ENCODE results near the gene GRM3. TPM values are rescaled to one million over a fixed set of nuclear protein-coding genes. Genes with fewer than 3 reads are reported as not detected.

GRM3 gene
- total and polyA plus RNA-seq, 2 of the 13 experiments (the other 11 are each of a cell fraction or from before 2014, with no cell fraction given) = not detected

DNA sequence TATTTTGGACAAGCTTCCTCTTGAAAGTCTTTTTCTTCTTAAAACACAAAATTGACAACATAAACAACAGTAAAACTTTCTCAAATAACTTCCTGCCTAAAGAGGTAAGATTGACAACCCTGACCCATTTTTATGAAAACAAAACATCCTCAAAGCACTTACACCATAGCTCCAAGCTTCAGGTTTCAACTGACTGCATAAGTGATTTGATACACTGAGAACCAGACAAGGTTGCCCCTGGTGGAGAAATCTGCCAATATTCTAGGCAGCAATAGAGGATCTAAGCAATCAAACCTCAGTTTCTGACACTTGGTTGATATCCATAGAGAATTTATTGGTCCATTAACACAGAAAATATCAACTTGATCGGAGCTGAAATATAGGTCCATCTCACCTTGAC is 267.9 kb downstream of the GRM3 start (continued):
- TF ChIP-seq, protein P1, sequence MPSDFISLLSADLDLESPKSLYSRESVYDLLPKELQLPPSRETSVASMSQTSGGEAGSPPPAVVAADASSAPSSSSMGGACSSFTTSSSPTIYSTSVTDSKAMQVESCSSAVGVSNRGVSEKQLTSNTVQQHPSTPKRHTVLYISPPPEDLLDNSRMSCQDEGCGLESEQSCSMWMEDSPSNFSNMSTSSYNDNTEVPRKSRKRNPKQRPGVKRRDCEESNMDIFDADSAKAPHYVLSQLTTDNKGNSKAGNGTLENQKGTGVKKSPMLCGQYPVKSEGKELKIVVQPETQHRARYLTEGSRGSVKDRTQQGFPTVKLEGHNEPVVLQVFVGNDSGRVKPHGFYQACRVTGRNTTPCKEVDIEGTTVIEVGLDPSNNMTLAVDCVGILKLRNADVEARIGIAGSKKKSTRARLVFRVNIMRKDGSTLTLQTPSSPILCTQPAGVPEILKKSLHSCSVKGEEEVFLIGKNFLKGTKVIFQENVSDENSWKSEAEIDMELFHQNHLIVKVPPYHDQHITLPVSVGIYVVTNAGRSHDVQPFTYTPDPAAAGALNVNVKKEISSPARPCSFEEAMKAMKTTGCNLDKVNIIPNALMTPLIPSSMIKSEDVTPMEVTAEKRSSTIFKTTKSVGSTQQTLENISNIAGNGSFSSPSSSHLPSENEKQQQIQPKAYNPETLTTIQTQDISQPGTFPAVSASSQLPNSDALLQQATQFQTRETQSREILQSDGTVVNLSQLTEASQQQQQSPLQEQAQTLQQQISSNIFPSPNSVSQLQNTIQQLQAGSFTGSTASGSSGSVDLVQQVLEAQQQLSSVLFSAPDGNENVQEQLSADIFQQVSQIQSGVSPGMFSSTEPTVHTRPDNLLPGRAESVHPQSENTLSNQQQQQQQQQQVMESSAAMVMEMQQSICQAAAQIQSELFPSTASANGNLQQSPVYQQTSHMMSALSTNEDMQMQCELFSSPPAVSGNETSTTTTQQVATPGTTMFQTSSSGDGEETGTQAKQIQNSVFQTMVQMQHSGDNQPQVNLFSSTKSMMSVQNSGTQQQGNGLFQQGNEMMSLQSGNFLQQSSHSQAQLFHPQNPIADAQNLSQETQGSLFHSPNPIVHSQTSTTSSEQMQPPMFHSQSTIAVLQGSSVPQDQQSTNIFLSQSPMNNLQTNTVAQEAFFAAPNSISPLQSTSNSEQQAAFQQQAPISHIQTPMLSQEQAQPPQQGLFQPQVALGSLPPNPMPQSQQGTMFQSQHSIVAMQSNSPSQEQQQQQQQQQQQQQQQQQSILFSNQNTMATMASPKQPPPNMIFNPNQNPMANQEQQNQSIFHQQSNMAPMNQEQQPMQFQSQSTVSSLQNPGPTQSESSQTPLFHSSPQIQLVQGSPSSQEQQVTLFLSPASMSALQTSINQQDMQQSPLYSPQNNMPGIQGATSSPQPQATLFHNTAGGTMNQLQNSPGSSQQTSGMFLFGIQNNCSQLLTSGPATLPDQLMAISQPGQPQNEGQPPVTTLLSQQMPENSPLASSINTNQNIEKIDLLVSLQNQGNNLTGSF (CRISPR knock-in tag; IDR thresholded peaks at IDR 0.05) = no peak

DNA sequence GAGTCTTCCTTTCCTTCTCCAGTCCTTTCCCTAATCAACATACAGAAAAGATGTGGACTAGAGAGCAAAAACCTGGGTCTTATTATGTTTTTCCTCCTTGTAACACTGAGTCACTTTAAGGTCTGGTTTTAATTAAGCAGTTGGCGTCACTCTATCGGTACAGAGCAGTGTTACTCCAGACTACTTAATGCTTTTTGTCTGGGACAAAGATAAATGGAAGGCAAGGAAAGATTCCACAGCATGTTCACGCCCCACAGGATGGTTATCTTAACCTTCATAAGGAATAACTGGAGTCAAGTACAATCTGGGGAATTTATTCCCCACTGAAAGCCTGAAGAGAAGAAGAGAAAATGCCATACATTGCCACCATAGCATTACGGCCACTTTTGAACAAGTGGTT is 270.0 kb downstream of the GRM3 start:
- peaks cover 0 to 1% of the 10 kb centered on the region in 2 experiments; a peak in 1 of 5 replicates for H3K36me3 ChIP-seq (replicated peaks in 1 of 2; ENCODE audit: control insufficient read depth in 1 of 2, insufficient read depth in 2 of 2, low read length in 2 of 2)
- no peaks in the 10 kb centered on the region for H3K4me1 ChIP-seq (ENCODE audit: insufficient read depth, low read length)
- no peak overlapping the region for H3K9ac ChIP-seq (ENCODE audit: insufficient read depth, low read depth, low read length)
- no peak for FAIRE-seq
- no peaks in the 10 kb centered on the region for H3K79me2 ChIP-seq (ENCODE audit: insufficient read depth, low read length)
- no TSS peak for BruUV-seq (replicated peaks)
- POLR2A ChIA-PET = no interaction called here
- H3K9me3 ChIP-seq (ENCODE audit: low read length) = no peaks in the 10 kb centered on the region
- no peak for ATAC-seq
- intact Hi-C loops (cut with micrococcal nuclease; ENCODE audit: unreplicated experiment) (loop anchor here (5.0 kb wide), 1 partner anchor 324 kb away; no protein-coding TSS in a partner anchor), in situ Hi-C loops (cut with HindIII; ENCODE audit: extremely low pct_ligation_motif_present, low pct_unique_long_range_greater_than_20kb) (loop anchor here (25.0 kb wide), 1 partner anchor 1026 kb away; no protein-coding TSS in a partner anchor)
- no peaks in the 10 kb centered on the region for H4K20me1 ChIP-seq (ENCODE audit: insufficient read depth, low read length)
- no peak overlapping the region for H3K4me2 ChIP-seq (ENCODE audit: low read depth, low read length)
- DNase-seq (ENCODE audit: low spot score) = no peak
- no peak overlapping the region for H2AFZ ChIP-seq (ENCODE audit: low read length)
- 61% methylated on average over 4 of the region's 4 CpGs for WGBS (ENCODE audit: low lambda C conversion rate)
- H3K27me3 ChIP-seq (ENCODE audit: control insufficient read depth in 1 of 2, insufficient read depth in 2 of 2, low read length in 2 of 2) = no peaks in the 10 kb centered on the region
- CTCF ChIA-PET (ENCODE audit: low intra/inter-chr PET ratio, low total read pairs) = interaction anchor here (2.1 kb wide), 1 partner anchor 323 kb away, joined by 11 read pairs; no protein-coding TSS in a partner anchor
- H3K27ac ChIP-seq (ENCODE audit: extremely low read length, insufficient read depth, low read length) = no peak overlapping the region
- H3K4me3 ChIP-seq (replicated peaks in 1 of 3; ENCODE audit: insufficient read depth in 1 of 3, low read depth in 2 of 3, low read length in 3 of 3) = no peak overlapping the region
- TF ChIP-seq ZEB1 (IDR thresholded peaks at IDR 0.05; ENCODE audit: insufficient replicate concordance, low read depth) (no peak), ZSCAN29 (CRISPR knock-in tag; conservative IDR thresholded peaks at IDR 0.05) (no peak), KMT2B (CRISPR knock-in tag; IDR thresholded peaks at IDR 0.05) (no peak), ZNF776 (CRISPR knock-in tag; IDR thresholded peaks at IDR 0.05) (no peak), TCF7 (IDR thresholded peaks at IDR 0.05; ENCODE audit: low read depth) (no peak), TSC22D2 (CRISPR knock-in tag; IDR thresholded peaks at IDR 0.05; ENCODE audit: borderline replicate concordance) (no peak), FLYWCH1 (CRISPR knock-in tag; IDR thresholded peaks at IDR 0.05) (no peak), SRSF4 (IDR thresholded peaks at IDR 0.05; ENCODE audit: low read depth, low read length, poor library complexity, severe bottlenecking) (no peak), HES4 (CRISPR knock-in tag; IDR thresholded peaks at IDR 0.05; ENCODE audit: borderline replicate concordance) (no peak), TBX2 (CRISPR knock-in tag; IDR thresholded peaks at IDR 0.05; ENCODE audit: borderline replicate concordance) (no peak), ZFP36L1 (CRISPR knock-in tag; IDR thresholded peaks at IDR 0.05) (no peak), NCOA5 (CRISPR knock-in tag; IDR thresholded peaks at IDR 0.05) (no peak)
- TF ChIP-seq, protein P2, sequence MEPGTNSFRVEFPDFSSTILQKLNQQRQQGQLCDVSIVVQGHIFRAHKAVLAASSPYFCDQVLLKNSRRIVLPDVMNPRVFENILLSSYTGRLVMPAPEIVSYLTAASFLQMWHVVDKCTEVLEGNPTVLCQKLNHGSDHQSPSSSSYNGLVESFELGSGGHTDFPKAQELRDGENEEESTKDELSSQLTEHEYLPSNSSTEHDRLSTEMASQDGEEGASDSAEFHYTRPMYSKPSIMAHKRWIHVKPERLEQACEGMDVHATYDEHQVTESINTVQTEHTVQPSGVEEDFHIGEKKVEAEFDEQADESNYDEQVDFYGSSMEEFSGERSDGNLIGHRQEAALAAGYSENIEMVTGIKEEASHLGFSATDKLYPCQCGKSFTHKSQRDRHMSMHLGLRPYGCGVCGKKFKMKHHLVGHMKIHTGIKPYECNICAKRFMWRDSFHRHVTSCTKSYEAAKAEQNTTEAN (CRISPR knock-in tag; conservative IDR thresholded peaks at IDR 0.05) = no peak
- TF ChIP-seq, protein P3, sequence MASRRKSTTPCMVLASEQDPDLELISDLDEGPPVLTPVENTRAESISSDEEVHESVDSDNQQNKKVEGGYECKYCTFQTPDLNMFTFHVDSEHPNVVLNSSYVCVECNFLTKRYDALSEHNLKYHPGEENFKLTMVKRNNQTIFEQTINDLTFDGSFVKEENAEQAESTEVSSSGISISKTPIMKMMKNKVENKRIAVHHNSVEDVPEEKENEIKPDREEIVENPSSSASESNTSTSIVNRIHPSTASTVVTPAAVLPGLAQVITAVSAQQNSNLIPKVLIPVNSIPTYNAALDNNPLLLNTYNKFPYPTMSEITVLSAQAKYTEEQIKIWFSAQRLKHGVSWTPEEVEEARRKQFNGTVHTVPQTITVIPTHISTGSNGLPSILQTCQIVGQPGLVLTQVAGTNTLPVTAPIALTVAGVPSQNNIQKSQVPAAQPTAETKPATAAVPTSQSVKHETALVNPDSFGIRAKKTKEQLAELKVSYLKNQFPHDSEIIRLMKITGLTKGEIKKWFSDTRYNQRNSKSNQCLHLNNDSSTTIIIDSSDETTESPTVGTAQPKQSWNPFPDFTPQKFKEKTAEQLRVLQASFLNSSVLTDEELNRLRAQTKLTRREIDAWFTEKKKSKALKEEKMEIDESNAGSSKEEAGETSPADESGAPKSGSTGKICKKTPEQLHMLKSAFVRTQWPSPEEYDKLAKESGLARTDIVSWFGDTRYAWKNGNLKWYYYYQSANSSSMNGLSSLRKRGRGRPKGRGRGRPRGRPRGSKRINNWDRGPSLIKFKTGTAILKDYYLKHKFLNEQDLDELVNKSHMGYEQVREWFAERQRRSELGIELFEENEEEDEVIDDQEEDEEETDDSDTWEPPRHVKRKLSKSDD (CRISPR knock-in tag; IDR thresholded peaks at IDR 0.05; ENCODE audit: low read depth) = no peak

All from HepG2 (cell line).